Neural progenitor cell (in vitro differentiated cells): ENCODE measurements around the gene SLC10A1. TPM values are rescaled to one million over a fixed set of nuclear protein-coding genes. Genes with fewer than 3 reads are reported as not detected.

Source experiments
- DNase-seq: peaks from one replicate; pipeline ENCODE4 v3.0.0-alpha.2; 2016; ENCODE audit warnings: low spot score
- H2AFZ ChIP-seq: fragments of 200-600 bp; sonication (generic); replicated peaks from 2 replicates; pipeline ENCODE4 v1.6.1; 2016; ENCODE audit warnings: antibody characterized with exemption
- H3F3A ChIP-seq: fragments of 200-600 bp; sonication (generic); 2 replicates; pipeline ENCODE4 v1.6.1; 2016; ENCODE audit warnings: antibody characterized with exemption, low read depth
- H3K27ac ChIP-seq: fragments of 200-600 bp; sonication (generic); 2 replicates; pipeline ENCODE4 v1.5.1; 2016; ENCODE audit warnings: mild to moderate bottlenecking
- H3K27me3 ChIP-seq: fragments of 200-600 bp; sonication (generic); 2 replicates; pipeline ENCODE4 v1.6.1; 2016; ENCODE audit warnings: mild to moderate bottlenecking, moderate library complexity
- H3K36me3 ChIP-seq: fragments of 200-600 bp; sonication (generic); 2 replicates; pipeline ENCODE4 v1.5.1; 2016
- H3K4me1 ChIP-seq: fragments of 200-600 bp; sonication (generic); 2 replicates; pipeline ENCODE4 v1.6.1; 2016; ENCODE audit warnings: mixed run types
- H3K4me2 ChIP-seq: fragments of 200-600 bp; sonication (generic); 2 replicates; pipeline ENCODE4 v1.6.1; 2016
- H3K4me3 ChIP-seq: fragments of 200-600 bp; sonication (generic); 2 replicates; pipeline ENCODE4 v1.5.1; 2016
- H3K79me2 ChIP-seq: fragments of 200-600 bp; sonication (generic); 2 replicates; pipeline ENCODE4 v1.6.1; 2016; ENCODE audit warnings: low read depth
- H3K9ac ChIP-seq: fragments of 200-600 bp; sonication (generic); 2 replicates; pipeline ENCODE4 v1.6.1; 2016
- H3K9me3 ChIP-seq: fragments of 200-600 bp; sonication (generic); 2 replicates; pipeline ENCODE4 v1.5.1; 2016; ENCODE audit warnings: low read depth
- H4K20me1 ChIP-seq: fragments of 200-600 bp; sonication (generic); 2 replicates; pipeline ENCODE4 v1.6.1; 2016; ENCODE audit warnings: low read depth
- H3K27ac Mint-ChIP-seq: 3 replicates; pipeline ENCODE4 v1.8.0; 2021; ENCODE audit warnings: mixed read lengths
- H3K27me3 Mint-ChIP-seq: 2 replicates; pipeline ENCODE4 v1.8.0; 2022; ENCODE audit warnings: low read depth, mild to moderate bottlenecking, inconsistent platforms, moderate library complexity, mixed read lengths; ENCODE audit not compliant: insufficient read depth
- H3K36me3 Mint-ChIP-seq: 3 replicates; pipeline ENCODE4 v1.8.0; 2021; ENCODE audit warnings: mixed read lengths
- H3K4me1 Mint-ChIP-seq: 3 replicates; pipeline ENCODE4 v1.8.0; 2021; ENCODE audit warnings: mixed read lengths
- H3K4me3 Mint-ChIP-seq: 3 replicates; pipeline ENCODE4 v1.8.0; 2021; ENCODE audit warnings: mild to moderate bottlenecking, moderate library complexity, mixed read lengths
- H3K9me3 Mint-ChIP-seq: 3 replicates; pipeline ENCODE4 v1.8.0; 2020; ENCODE audit warnings: mixed read lengths
- EZH2 ChIP-seq: fragments of 200-600 bp; sonication (generic); IDR thresholded peaks from 2 replicates; pipeline ENCODE4 v1.6.1; 2017; ENCODE audit warnings: antibody characterized with exemption, mild to moderate bottlenecking, moderate library complexity
- EZH2phosphoT487 ChIP-seq: fragments of 200-600 bp; sonication (generic); IDR thresholded peaks from 2 replicates; pipeline ENCODE4 v1.6.1; 2017; ENCODE audit warnings: antibody characterized with exemption
- total RNA-seq: library from RNA; depleted of rRNA; stranded (reverse); fragments of >200 nt; gene quantifications from 2 replicates; pipeline ENCODE4 v1.2.3, GENCODE V29; 2015; ENCODE audit warnings: low replicate concordance
- TF ChIP-seq, protein P1 (sequence below): fragments of 200-600 bp; sonication (generic); IDR thresholded peaks from 2 replicates; pipeline ENCODE4 v1.5.1; 2017; ENCODE audit warnings: antibody characterized with exemption, mild to moderate bottlenecking

The SLC10A1 gene
- total RNA-seq, 1 donor from 2014 or later, result not detected

DNA sequence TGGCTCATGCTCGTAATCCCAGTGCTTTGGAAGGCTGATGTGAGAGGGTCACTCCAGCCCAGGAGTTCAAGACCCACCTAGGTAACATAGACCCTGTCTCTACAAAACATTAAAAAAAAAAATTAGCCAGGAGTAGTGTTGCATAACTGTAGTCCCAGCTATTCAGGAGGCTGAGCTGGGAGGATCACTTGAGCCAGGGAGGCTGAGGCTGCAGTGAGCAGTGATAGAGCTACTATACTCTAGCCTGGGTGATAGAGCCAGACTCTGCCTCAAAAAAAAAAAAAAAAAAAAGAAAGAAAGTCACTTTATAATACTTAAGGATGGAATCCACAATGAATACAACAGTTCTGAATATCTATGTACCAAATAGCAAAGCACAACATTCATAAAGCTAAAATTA is 10.2 kb upstream of the SLC10A1 start:
- H3K27ac ChIP-seq, result no peak overlapping the region
- H3K4me3 ChIP-seq, result no peak overlapping the region
- Mint-ChIP-seq H3K27me3 (peaks cover 2% of the 10 kb centered on the region), H3K27ac (no peak overlapping the region), H3K9me3 (no peaks in the 10 kb centered on the region), H3K4me3 (no peak overlapping the region), H3K36me3 (no peaks in the 10 kb centered on the region), H3K4me1 (peaks cover 3% of the 10 kb centered on the region)
- no peaks in the 10 kb centered on the region for H3K4me1 ChIP-seq
- no peaks in the 10 kb centered on the region for H3F3A ChIP-seq
- H3K4me2 ChIP-seq, result no peak overlapping the region
- no peak for DNase-seq
- no peaks in the 10 kb centered on the region for H3K27me3 ChIP-seq
- TF ChIP-seq EZH2phosphoT487 (no peak), EZH2 (no peak)
- TF ChIP-seq, protein P1, sequence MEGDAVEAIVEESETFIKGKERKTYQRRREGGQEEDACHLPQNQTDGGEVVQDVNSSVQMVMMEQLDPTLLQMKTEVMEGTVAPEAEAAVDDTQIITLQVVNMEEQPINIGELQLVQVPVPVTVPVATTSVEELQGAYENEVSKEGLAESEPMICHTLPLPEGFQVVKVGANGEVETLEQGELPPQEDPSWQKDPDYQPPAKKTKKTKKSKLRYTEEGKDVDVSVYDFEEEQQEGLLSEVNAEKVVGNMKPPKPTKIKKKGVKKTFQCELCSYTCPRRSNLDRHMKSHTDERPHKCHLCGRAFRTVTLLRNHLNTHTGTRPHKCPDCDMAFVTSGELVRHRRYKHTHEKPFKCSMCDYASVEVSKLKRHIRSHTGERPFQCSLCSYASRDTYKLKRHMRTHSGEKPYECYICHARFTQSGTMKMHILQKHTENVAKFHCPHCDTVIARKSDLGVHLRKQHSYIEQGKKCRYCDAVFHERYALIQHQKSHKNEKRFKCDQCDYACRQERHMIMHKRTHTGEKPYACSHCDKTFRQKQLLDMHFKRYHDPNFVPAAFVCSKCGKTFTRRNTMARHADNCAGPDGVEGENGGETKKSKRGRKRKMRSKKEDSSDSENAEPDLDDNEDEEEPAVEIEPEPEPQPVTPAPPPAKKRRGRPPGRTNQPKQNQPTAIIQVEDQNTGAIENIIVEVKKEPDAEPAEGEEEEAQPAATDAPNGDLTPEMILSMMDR, result no peak
- no peaks in the 10 kb centered on the region for H3K9me3 ChIP-seq
- H2AFZ ChIP-seq, result no peak overlapping the region
- no peaks in the 10 kb centered on the region for H4K20me1 ChIP-seq
- H3K79me2 ChIP-seq, result no peaks in the 10 kb centered on the region
- no peak overlapping the region for H3K9ac ChIP-seq
- H3K36me3 ChIP-seq, result no peaks in the 10 kb centered on the region

DNA sequence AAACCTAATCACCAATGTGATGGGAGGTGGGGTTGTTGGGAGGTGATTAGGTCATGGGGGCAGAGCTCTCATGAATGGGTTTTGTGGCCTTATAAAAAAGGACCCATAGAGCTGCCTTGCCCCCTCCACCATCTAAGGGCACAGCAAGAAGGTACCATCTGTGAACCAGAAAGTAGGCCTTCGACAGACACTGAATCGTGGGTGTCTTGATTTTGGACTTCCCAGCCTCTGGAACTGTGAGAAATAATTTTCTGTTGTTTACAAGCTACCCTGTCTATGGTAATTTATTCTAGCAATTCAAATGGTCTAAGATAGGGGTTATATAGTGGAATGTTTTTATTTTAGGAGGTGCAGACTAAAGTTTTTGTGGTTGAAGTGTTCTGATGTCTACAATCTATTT is 7.9 kb upstream of the SLC10A1 start:
- H3K36me3 Mint-ChIP-seq, result no peaks in the 10 kb centered on the region
- Histone ChIP-seq H3K27me3 (no peaks in the 10 kb centered on the region), H3K4me1 (peaks cover 2% of the 10 kb centered on the region), H3K9ac (no peak overlapping the region), H3K4me3 (no peak overlapping the region), H2AFZ (no peak overlapping the region), H3F3A (no peaks in the 10 kb centered on the region), H4K20me1 (no peaks in the 10 kb centered on the region), H3K4me2 (no peak overlapping the region), H3K36me3 (no peaks in the 10 kb centered on the region), H3K79me2 (no peaks in the 10 kb centered on the region), H3K27ac (no peak overlapping the region), H3K9me3 (peaks cover 6% of the 10 kb centered on the region)
- TF ChIP-seq EZH2 (no peak), EZH2phosphoT487 (no peak)
- TF ChIP-seq, protein P1, result no peak
- H3K4me1 Mint-ChIP-seq, result no peaks in the 10 kb centered on the region
- H3K4me3 Mint-ChIP-seq, result no peak overlapping the region
- no peaks in the 10 kb centered on the region for H3K9me3 Mint-ChIP-seq
- no peak for DNase-seq
- no peaks in the 10 kb centered on the region for H3K27me3 Mint-ChIP-seq
- no peak overlapping the region for H3K27ac Mint-ChIP-seq

DNA sequence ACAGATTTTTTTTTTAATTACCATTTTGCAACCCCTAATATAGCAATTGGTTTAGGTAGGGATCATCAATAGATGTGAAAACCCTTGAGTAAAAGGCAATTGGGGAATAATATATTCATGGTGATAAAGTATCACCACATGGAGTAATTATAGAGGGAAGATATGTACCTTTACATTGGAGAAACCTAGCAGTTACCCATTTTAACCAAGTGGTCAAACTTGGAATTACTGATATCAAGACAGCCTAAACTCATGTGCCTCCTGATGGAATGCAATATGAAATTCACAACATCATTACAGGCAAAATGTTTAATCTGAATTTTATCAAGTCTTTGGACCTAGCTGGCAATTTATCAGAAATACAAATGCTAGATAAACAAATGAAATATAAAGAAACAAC is 6.7 kb upstream of the SLC10A1 start:
- no peak overlapping the region for H3K27ac Mint-ChIP-seq
- Histone ChIP-seq H3K9ac (no peak overlapping the region), H3K9me3 (peaks cover 6% of the 10 kb centered on the region), H3F3A (no peaks in the 10 kb centered on the region), H3K27ac (no peak overlapping the region), H3K4me1 (peaks cover 11% of the 10 kb centered on the region), H4K20me1 (no peaks in the 10 kb centered on the region), H3K27me3 (no peaks in the 10 kb centered on the region), H3K4me3 (no peak overlapping the region), H2AFZ (no peak overlapping the region), H3K79me2 (no peaks in the 10 kb centered on the region), H3K4me2 (no peak overlapping the region), H3K36me3 (no peaks in the 10 kb centered on the region)
- H3K9me3 Mint-ChIP-seq, result no peaks in the 10 kb centered on the region
- no peak for DNase-seq
- H3K36me3 Mint-ChIP-seq, result no peaks in the 10 kb centered on the region
- no peaks in the 10 kb centered on the region for H3K27me3 Mint-ChIP-seq
- H3K4me1 Mint-ChIP-seq, result peaks cover 3% of the 10 kb centered on the region
- no peak overlapping the region for H3K4me3 Mint-ChIP-seq
- TF ChIP-seq EZH2phosphoT487 (no peak), EZH2 (no peak)
- TF ChIP-seq, protein P1, result peak; percentile 23

DNA sequence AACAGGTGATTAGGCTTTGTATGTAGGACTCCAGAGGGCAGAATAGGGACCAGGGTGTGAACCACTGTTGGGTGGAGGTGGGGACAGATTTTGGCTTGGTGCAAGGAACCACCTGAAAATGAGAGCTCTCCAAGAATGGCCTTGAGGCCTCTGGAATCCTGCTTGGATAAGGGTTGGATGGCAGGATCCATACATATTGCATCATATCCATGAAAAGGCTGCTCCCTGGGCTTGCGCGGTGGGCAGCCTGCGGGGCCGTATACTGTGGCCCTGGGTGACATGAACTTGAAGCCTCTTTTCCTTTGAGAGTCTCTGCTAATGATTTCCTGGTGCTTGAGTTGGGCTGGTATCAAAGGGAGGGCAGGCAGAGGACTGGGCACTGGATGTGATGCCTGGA is 1.3 kb upstream of the SLC10A1 start:
- H2AFZ ChIP-seq, result no peak overlapping the region
- TF ChIP-seq, protein P1, result no peak
- TF ChIP-seq EZH2 (no peak), EZH2phosphoT487 (no peak)
- no peak overlapping the region for H3K4me3 ChIP-seq
- H3F3A ChIP-seq, result no peaks in the 10 kb centered on the region
- no peaks in the 10 kb centered on the region for H3K36me3 Mint-ChIP-seq
- peaks cover 3% of the 10 kb centered on the region for H3K4me1 Mint-ChIP-seq
- no peak overlapping the region for H3K4me2 ChIP-seq
- H3K9me3 ChIP-seq, result peaks cover 6% of the 10 kb centered on the region
- DNase-seq, result no peak
- no peaks in the 10 kb centered on the region for H3K36me3 ChIP-seq
- H3K79me2 ChIP-seq, result no peaks in the 10 kb centered on the region
- no peak overlapping the region for H3K9ac ChIP-seq
- H3K4me1 ChIP-seq, result peaks cover 11% of the 10 kb centered on the region
- H3K9me3 Mint-ChIP-seq, result no peaks in the 10 kb centered on the region
- H3K27ac ChIP-seq, result no peak overlapping the region
- H3K27me3 Mint-ChIP-seq, result peaks cover 4% of the 10 kb centered on the region
- no peak overlapping the region for H3K4me3 Mint-ChIP-seq
- H4K20me1 ChIP-seq, result no peaks in the 10 kb centered on the region
- H3K27me3 ChIP-seq, result no peaks in the 10 kb centered on the region
- H3K27ac Mint-ChIP-seq, result no peak overlapping the region
